SK-N-SH (cell line): ENCODE results near the gene STIM2.

Experiments
- CHD2 ChIP-seq: fragments of 150-350 bp; IDR thresholded peaks from 2 replicates; pipeline ENCODE4 v1.6.1; 2018; ENCODE audit warnings: low read length; ENCODE audit not compliant: partially characterized antibody
- EP300 ChIP-seq, 2 experiments: IDR thresholded peaks; 2 replicates each; pipeline versions ENCODE4 v1.4.0 to v1.6.1; 2012; ENCODE audit warnings: borderline replicate concordance in 1 of 2, low read depth in 1 of 2, low read length in 1 of 2
- EZH2phosphoT487 ChIP-seq: fragments of 200-600 bp; sonication (generic); IDR thresholded peaks from 2 replicates; pipeline ENCODE4 v1.6.1; 2017; ENCODE audit warnings: low read depth, mixed run types, mild to moderate bottlenecking, antibody characterized with exemption, moderate library complexity, borderline replicate concordance
- FOSL2 ChIP-seq: IDR thresholded peaks from 2 replicates; pipeline ENCODE4 v1.4.0; 2012; ENCODE audit warnings: low read depth, mild to moderate bottlenecking, moderate library complexity, borderline replicate concordance
- POLR2AphosphoS5 ChIP-seq: IDR thresholded peaks from 2 replicates; pipeline ENCODE4 v1.6.1; 2012; ENCODE audit warnings: low read depth, low read length
- RAD21 ChIP-seq: IDR thresholded peaks from 2 replicates; pipeline ENCODE4 v1.6.1; 2012; ENCODE audit warnings: mild to moderate bottlenecking, low read length
- TAF1 ChIP-seq: IDR thresholded peaks from 2 replicates; pipeline ENCODE4 v1.6.1; 2012; ENCODE audit warnings: low read depth, mild to moderate bottlenecking, low read length, moderate library complexity, borderline replicate concordance
- TF ChIP-seq, protein P1 (sequence below): fragments of 200-600 bp; sonication (generic); IDR thresholded peaks from 2 replicates; pipeline ENCODE4 v1.6.1; 2017; ENCODE audit warnings: antibody characterized with exemption, mild to moderate bottlenecking, moderate library complexity
- TF ChIP-seq, protein P2 (sequence below): IDR thresholded peaks from 2 replicates; pipeline ENCODE4 v1.4.0; 2012; ENCODE audit warnings: low read depth

DNA sequence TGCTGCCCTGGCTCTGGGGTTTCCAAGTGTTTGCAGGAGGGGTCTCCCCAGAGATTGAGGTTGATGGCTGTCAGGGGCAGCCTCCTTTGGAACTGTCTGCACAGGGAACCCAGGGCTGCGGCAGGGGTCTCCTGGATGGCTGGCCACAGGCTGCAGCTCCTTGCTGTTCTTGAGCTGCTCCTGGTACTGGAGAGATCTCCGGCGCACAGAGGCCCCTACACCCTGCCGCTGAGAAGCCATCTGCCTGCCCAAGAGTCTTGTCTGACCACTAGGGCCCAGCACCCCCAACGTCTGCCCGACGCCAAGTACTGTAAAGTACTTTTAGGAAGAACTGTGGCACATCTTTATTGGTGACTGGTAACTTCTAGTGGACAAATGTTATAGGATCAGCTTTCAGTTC, 13.5 kb downstream of the STIM2 start:
- TF ChIP-seq, protein P1, sequence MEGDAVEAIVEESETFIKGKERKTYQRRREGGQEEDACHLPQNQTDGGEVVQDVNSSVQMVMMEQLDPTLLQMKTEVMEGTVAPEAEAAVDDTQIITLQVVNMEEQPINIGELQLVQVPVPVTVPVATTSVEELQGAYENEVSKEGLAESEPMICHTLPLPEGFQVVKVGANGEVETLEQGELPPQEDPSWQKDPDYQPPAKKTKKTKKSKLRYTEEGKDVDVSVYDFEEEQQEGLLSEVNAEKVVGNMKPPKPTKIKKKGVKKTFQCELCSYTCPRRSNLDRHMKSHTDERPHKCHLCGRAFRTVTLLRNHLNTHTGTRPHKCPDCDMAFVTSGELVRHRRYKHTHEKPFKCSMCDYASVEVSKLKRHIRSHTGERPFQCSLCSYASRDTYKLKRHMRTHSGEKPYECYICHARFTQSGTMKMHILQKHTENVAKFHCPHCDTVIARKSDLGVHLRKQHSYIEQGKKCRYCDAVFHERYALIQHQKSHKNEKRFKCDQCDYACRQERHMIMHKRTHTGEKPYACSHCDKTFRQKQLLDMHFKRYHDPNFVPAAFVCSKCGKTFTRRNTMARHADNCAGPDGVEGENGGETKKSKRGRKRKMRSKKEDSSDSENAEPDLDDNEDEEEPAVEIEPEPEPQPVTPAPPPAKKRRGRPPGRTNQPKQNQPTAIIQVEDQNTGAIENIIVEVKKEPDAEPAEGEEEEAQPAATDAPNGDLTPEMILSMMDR, result no peak
- TF ChIP-seq, protein P2, sequence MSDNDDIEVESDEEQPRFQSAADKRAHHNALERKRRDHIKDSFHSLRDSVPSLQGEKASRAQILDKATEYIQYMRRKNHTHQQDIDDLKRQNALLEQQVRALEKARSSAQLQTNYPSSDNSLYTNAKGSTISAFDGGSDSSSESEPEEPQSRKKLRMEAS, result no peak
- no peak for TF ChIP-seq POLR2AphosphoS5
- no peak for TF ChIP-seq TAF1
- no peak for TF ChIP-seq EP300 (IDR thresholded peaks at IDR 0.05; ENCODE audit: borderline replicate concordance in 1 of 2, low read depth in 1 of 2, low read length in 1 of 2)
- TF ChIP-seq EZH2phosphoT487, result no peak
- no peak for TF ChIP-seq CHD2
- no peak for TF ChIP-seq RAD21
- TF ChIP-seq FOSL2, result no peak
